Lung (tissue), 12 donors: ENCODE results near the gene FFAR1. TPM values are rescaled to one million over a fixed set of nuclear protein-coding genes. Genes with fewer than 3 reads are reported as not detected.

Experiments
- ATAC-seq: fragments of 200-7000 bp; cut with Tn5 transposase; one replicate; pipeline ENCODE4 v1.9.1; 2020; ENCODE audit warnings: moderate number of reproducible peaks; ENCODE audit not compliant: insufficient read depth, low FRiP score
- DNase-seq, 3 donors: peaks; one replicate each; pipeline ENCODE4 v3.0.0-alpha.2; 2013 to 2017
- H3K27ac ChIP-seq, 2 donors: one replicate each; pipeline ENCODE4 v1.5.1; 2013; ENCODE audit warnings: mild to moderate bottlenecking in 2 of 2, moderate library complexity in 2 of 2, control low read depth in 1 of 2, inconsistent platforms in 1 of 2, low read depth in 1 of 2, low read length in 1 of 2
- H3K27me3 ChIP-seq, 3 donors: one replicate each; pipeline ENCODE4 v1.5.1; 2013; ENCODE audit warnings: low read length in 2 of 3; ENCODE audit not compliant: control insufficient read depth in 3 of 3, insufficient read depth in 3 of 3
- H3K36me3 ChIP-seq, 4 donors: one replicate each; pipeline ENCODE4 v1.5.1; 2013; ENCODE audit warnings: low read length in 4 of 4, mild to moderate bottlenecking in 1 of 4, moderate library complexity in 1 of 4; ENCODE audit not compliant: control insufficient read depth in 4 of 4, insufficient read depth in 4 of 4
- H3K4me1 ChIP-seq, 5 donors: one replicate each; pipeline ENCODE4 v1.5.1; 2013; ENCODE audit warnings: low read length in 5 of 5, mild to moderate bottlenecking in 2 of 5, moderate library complexity in 1 of 5; ENCODE audit not compliant: control insufficient read depth in 5 of 5, insufficient read depth in 5 of 5
- H3K4me3 ChIP-seq: one replicate; pipeline ENCODE4 v1.5.1; 2013; ENCODE audit warnings: mild to moderate bottlenecking, control low read depth, moderate library complexity
- H3K9ac ChIP-seq, 2 donors: one replicate each; pipeline ENCODE4 v1.5.1; 2013; ENCODE audit warnings: low read length in 2 of 2, control low read depth in 1 of 2; ENCODE audit not compliant: insufficient read depth in 1 of 2
- H3K9me3 ChIP-seq, 4 donors: one replicate each; pipeline ENCODE4 v1.5.1; 2013; ENCODE audit warnings: low read length in 3 of 4, mild to moderate bottlenecking in 1 of 4, moderate library complexity in 1 of 4; ENCODE audit not compliant: control insufficient read depth in 4 of 4, insufficient read depth in 3 of 4
- WGBS, 2 donors: extraction: QIAGEN DNeasy Blood & Tissue Kit; methylation state at CpG; one replicate each; pipeline ENCODE4 v1.1.7; 2013; 5-methylcytosine and 5-hydroxymethylcytosine counted together
- polyA plus RNA-seq, 2 donors: library from polyadenylated mRNA; stranded (reverse); fragments of 200-250 nt; gene quantifications; one replicate each; pipeline ENCODE4 v1.2.1, GENCODE V29; 2013
- total RNA-seq, 2 donors: library from RNA; depleted of rRNA in 1 of 2; stranded (reverse); fragments of >200 nt in 1 of 2; gene quantifications; one replicate each; pipeline ENCODE4 v1.2.1, GENCODE V29; 2014 to 2021
- TF ChIP-seq, protein P1 (sequence below): IDR thresholded peaks from 2 replicates; pipeline ENCODE4 v1.5.1; 2012; ENCODE audit warnings: mild to moderate bottlenecking; ENCODE audit errors: control extremely low read depth, extremely low read depth
- donor health status: control.
- donor health status: control.
- donor health status: Bipolar disorder and iron deficiency.
- donor health status: healthy.
- donor health status: DM: yes; HTN: yes; CAD: no.

Gene FFAR1
- total and polyA plus RNA-seq, 4 donors = 0.06 to 1.1 (median 0.43) TPM

DNA sequence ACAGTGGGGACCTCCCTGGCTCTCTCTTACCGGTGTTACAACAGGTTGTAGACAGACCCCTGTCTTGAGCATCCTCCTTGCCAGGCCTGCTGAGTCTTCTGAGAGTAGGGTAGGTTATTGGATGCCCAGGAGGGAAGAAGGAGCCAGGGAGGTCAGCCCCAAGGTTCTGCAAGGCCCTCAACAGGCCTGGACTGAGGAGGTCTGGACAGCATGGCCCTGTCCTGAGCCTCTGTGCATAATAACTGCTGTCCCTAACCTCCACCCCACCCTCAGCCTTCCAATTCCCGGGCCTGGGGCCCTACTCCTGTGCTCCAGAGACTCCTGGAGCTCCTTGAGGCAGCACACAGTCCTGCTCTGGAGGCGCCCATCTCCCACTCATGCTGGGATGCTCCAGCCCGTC is 18.4 kb upstream of the FFAR1 start:
- DNase-seq (no peak), ATAC-seq (no peak)
- 79 to 81% methylated on average over 4 of the region's 4 CpGs for WGBS, 2 donors
- TF ChIP-seq, protein P1, sequence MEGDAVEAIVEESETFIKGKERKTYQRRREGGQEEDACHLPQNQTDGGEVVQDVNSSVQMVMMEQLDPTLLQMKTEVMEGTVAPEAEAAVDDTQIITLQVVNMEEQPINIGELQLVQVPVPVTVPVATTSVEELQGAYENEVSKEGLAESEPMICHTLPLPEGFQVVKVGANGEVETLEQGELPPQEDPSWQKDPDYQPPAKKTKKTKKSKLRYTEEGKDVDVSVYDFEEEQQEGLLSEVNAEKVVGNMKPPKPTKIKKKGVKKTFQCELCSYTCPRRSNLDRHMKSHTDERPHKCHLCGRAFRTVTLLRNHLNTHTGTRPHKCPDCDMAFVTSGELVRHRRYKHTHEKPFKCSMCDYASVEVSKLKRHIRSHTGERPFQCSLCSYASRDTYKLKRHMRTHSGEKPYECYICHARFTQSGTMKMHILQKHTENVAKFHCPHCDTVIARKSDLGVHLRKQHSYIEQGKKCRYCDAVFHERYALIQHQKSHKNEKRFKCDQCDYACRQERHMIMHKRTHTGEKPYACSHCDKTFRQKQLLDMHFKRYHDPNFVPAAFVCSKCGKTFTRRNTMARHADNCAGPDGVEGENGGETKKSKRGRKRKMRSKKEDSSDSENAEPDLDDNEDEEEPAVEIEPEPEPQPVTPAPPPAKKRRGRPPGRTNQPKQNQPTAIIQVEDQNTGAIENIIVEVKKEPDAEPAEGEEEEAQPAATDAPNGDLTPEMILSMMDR = no peak
- peaks cover 0 to 3% (median 0%) of the 10 kb centered on the region in 4 donors for H3K36me3 ChIP-seq
- no peaks in the 10 kb centered on the region for H3K9me3 ChIP-seq
- no peaks in the 10 kb centered on the region for H3K27me3 ChIP-seq
- no peak overlapping the region for H3K9ac ChIP-seq
- H3K4me3 ChIP-seq = no peak overlapping the region
- H3K27ac ChIP-seq = no peak overlapping the region
- no peaks in the 10 kb centered on the region for H3K4me1 ChIP-seq

DNA sequence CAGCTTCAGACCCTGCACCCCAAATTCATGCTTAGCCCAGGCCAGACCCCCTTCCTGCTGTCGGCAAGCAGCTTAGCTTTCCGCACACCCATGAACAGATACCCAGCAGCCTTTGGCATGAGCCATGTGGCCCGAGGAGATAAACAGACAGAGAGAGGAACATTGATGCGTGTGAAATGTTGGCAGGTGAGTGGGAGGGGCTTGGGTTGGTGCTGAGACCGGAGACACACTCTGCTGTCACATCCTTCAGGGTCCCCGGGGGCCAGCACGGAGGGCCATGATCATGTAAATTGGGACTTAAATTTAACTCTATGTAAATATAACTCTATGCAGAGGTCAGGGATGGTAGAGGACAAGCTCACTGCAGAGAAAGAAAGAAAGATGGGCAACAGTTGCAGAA is 17.2 kb upstream of the FFAR1 start:
- Histone ChIP-seq H3K27me3 (no peaks in the 10 kb centered on the region), H3K27ac (no peak overlapping the region), H3K9me3 (no peaks in the 10 kb centered on the region), H3K4me3 (no peak overlapping the region), H3K9ac (no peak overlapping the region), H3K4me1 (no peaks in the 10 kb centered on the region), H3K36me3 (peaks cover 0 to 3% (median 0%) of the 10 kb centered on the region in 4 donors)
- WGBS, 2 donors = 72 to 82% methylated on average over 7 of the region's 7 CpGs
- no peak for ATAC-seq
- TF ChIP-seq, protein P1 = no peak
- no peak for DNase-seq

DNA sequence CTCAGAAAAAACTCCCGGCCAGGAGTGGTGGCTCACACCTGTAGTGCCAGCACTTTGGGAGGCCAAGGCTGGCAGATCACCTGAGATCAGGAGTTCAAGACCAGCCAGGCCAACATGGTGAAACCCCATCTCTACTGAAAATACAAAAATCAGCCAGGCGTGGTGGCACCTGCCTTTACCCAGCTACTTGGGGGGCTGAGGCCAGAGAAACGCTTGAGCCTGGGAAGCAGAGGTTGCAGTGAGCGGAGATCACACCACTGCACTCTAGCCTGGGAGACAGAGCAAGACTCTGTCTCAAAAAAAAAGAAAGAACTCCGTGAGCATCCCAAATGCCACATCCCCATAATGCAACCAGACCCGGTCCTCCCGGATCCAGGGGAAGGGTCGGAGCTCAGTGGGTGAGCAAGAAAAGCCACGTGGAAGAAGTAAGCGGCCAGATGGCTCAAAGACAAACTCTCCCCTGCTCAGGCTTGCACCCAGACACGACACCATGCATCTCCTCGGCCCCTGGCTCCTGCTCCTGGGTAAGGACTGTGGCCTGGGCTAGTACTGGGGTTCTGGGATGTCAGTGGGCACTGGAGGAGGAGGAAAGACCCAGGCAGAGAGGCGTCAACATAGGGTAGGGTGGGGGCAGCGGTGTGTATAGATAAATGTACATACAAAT is 16.0 kb upstream of the FFAR1 start:
- Histone ChIP-seq H3K27ac (no peak overlapping the region), H3K36me3 (peaks cover 0 to 3% (median 0%) of the 10 kb centered on the region in 4 donors), H3K4me3 (no peak overlapping the region), H3K27me3 (no peaks in the 10 kb centered on the region), H3K9me3 (no peaks in the 10 kb centered on the region), H3K9ac (no peak overlapping the region), H3K4me1 (no peaks in the 10 kb centered on the region)
- ATAC-seq (no peak), DNase-seq (no peak)
- WGBS, 2 donors = 87 to 92% methylated on average over 14 of the region's 14 CpGs
- TF ChIP-seq, protein P1 = no peak

DNA sequence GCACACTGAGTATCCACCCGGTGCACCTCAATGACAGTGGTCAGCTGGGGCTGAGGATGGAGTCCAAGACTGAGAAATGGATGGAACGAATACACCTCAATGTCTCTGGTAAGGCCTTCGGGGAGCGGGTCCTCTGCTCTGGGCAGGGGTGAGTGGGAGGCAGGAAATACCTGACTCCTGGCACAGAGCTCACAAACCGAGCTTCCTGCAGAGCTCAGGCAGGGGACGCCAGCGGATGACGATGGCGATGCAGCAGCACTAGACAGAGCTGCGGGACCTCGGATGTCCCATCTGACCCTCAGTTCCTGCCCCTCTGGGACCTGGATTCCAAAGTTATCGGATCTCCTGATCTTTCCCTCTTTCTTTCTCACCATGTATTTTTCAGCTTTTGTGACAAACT is 14.9 kb upstream of the FFAR1 start:
- Histone ChIP-seq H3K9ac (no peak overlapping the region), H3K27me3 (no peaks in the 10 kb centered on the region), H3K4me1 (no peaks in the 10 kb centered on the region), H3K4me3 (no peak overlapping the region), H3K9me3 (no peaks in the 10 kb centered on the region), H3K27ac (no peak overlapping the region), H3K36me3 (peaks cover 0 to 5% (median 0%) of the 10 kb centered on the region in 4 donors)
- WGBS, 2 donors = 32 to 51% methylated on average over 12 of the region's 12 CpGs
- ATAC-seq (no peak), DNase-seq (no peak)
- TF ChIP-seq, protein P1 = no peak
